Measurements from ENCODE around the gene TRAPPC2L. TPM values are rescaled to one million over a fixed set of nuclear protein-coding genes. Genes with fewer than 3 reads are reported as not detected.

TRAPPC2L gene
- total and polyA plus RNA-seq, 2 experiments from 2014 or later, result 59.3 to 167 TPM

DNA sequence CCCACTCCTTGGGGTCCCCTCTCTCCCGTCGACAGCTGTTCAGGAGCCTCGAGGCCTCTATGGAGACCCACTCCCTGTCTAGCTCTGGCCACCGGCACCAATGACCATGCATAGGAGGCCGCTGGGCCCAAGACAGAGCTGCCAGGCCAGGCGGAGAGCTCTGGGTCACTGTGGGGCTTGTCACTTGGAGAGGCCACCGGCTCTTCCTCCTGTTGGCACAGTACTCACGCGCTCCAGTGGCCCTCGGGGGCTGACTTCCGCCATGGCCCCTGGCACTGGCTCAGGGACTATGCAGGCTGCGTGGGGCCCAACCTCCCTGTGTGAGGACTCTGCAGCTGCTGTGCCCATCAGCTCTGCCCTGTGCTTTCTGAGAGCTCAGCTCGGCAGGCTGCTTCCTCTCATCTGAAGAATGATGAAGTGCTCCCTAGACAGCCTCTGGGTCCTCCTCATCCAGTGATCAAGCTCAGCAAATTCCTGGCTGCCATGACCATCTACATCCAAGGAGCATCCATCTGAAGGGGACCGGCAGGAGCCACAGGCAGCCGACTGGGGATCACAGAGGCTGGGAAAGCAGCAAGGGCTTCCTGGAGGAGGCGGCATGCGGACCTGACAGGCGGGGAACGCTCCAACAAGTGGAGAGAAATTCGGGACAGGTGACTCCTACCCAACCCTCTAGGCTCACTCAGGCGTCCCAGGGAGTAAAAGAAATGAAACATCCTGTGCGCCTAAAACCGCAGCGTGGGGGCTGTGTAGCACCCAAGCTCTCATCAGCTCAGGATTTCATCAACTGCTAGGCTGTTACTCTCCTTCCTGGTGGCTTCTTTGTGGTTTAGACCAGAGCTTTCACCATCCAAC is 17.0 kb upstream of the TRAPPC2L start (continued):
- TF ChIP-seq NANOG (IDR thresholded peaks at IDR 0.05; ENCODE audit: borderline replicate concordance), result no peak

DNA sequence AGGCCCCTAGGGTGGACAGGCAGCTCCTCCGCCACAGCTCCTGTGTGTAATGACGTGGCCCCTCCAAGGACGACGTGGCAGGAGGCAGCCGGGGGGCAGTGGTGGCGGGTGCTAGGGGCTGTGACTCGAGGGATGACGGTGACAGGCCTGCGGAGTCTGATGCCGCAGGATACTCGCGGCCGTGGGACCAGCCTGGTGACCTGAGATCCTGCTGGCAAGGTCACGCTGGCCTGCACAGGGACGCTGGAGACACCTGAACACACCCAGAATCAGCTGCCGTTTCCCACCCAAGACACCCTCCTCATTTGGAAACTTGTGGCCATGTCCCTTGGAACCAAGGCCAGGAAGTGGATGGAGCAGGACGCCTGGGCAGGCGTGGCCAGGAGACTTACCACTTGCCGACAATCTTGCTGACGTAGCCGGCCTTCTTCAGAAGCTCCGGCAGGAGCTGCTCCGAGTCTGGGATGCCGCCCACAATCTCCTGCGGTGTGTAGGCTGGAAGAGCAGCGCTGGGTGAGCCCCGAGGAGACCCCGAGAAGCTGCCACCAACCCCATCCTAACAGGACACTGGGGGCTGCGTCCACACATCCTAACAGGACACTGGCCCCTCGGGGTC is 16.2 kb upstream of the TRAPPC2L start:
- ATAC-seq (no peak), DNase-seq (ENCODE audit: low spot score) (no peak)
- Histone ChIP-seq H3F3A (replicated peaks; ENCODE audit: low read depth) (no peaks in the 10 kb centered on the region), H3K27me3 (ENCODE audit: insufficient read depth) (no peaks in the 10 kb centered on the region), H4K20me1 (replicated peaks; ENCODE audit: insufficient read depth) (no peaks in the 10 kb centered on the region), H2AFZ (no peak overlapping the region), H3K36me3 (ENCODE audit: insufficient read depth) (no peaks in the 10 kb centered on the region; the same call in 1 of the 2 replicates), H3K4me2 (no peak overlapping the region), H3K79me2 (replicated peaks; ENCODE audit: insufficient read depth) (no peaks in the 10 kb centered on the region), H3K4me1 (ENCODE audit: insufficient read depth) (no peaks in the 10 kb centered on the region), H3K4me3 (no peak overlapping the region), H3K27ac (ENCODE audit: low read depth) (no peak overlapping the region), H3K9me2 (ENCODE audit: insufficient read depth) (no peaks in the 10 kb centered on the region)
- Mint-ChIP-seq H3K9me3 (no peaks in the 10 kb centered on the region), H3K27me3 (ENCODE audit: insufficient read depth, low read depth, poor library complexity) (peaks cover 14% of the 10 kb centered on the region), H3K4me3 (no peak overlapping the region), H3K36me3 (ENCODE audit: low read depth) (peaks cover 11% of the 10 kb centered on the region), H3K4me1 (0 out of 3 replicates have a peak, but pooled peaks cover 3% of the 10 kb centered on the region), H3K27ac (no peak overlapping the region)
- TF ChIP-seq ZNF331 (CRISPR knock-in tag; IDR thresholded peaks at IDR 0.05; ENCODE audit: low read depth), result no peak
- no peak for TF ChIP-seq CREB1 (CRISPR knock-in tag; IDR thresholded peaks at IDR 0.05; ENCODE audit: low read depth)
- no peak for TF ChIP-seq NANOG (IDR thresholded peaks at IDR 0.05; ENCODE audit: borderline replicate concordance)
- TF ChIP-seq, protein P1, sequence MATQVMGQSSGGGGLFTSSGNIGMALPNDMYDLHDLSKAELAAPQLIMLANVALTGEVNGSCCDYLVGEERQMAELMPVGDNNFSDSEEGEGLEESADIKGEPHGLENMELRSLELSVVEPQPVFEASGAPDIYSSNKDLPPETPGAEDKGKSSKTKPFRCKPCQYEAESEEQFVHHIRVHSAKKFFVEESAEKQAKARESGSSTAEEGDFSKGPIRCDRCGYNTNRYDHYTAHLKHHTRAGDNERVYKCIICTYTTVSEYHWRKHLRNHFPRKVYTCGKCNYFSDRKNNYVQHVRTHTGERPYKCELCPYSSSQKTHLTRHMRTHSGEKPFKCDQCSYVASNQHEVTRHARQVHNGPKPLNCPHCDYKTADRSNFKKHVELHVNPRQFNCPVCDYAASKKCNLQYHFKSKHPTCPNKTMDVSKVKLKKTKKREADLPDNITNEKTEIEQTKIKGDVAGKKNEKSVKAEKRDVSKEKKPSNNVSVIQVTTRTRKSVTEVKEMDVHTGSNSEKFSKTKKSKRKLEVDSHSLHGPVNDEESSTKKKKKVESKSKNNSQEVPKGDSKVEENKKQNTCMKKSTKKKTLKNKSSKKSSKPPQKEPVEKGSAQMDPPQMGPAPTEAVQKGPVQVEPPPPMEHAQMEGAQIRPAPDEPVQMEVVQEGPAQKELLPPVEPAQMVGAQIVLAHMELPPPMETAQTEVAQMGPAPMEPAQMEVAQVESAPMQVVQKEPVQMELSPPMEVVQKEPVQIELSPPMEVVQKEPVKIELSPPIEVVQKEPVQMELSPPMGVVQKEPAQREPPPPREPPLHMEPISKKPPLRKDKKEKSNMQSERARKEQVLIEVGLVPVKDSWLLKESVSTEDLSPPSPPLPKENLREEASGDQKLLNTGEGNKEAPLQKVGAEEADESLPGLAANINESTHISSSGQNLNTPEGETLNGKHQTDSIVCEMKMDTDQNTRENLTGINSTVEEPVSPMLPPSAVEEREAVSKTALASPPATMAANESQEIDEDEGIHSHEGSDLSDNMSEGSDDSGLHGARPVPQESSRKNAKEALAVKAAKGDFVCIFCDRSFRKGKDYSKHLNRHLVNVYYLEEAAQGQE (IDR thresholded peaks at IDR 0.05; ENCODE audit: unreplicated experiment), result no peak
- TF ChIP-seq, protein P2, sequence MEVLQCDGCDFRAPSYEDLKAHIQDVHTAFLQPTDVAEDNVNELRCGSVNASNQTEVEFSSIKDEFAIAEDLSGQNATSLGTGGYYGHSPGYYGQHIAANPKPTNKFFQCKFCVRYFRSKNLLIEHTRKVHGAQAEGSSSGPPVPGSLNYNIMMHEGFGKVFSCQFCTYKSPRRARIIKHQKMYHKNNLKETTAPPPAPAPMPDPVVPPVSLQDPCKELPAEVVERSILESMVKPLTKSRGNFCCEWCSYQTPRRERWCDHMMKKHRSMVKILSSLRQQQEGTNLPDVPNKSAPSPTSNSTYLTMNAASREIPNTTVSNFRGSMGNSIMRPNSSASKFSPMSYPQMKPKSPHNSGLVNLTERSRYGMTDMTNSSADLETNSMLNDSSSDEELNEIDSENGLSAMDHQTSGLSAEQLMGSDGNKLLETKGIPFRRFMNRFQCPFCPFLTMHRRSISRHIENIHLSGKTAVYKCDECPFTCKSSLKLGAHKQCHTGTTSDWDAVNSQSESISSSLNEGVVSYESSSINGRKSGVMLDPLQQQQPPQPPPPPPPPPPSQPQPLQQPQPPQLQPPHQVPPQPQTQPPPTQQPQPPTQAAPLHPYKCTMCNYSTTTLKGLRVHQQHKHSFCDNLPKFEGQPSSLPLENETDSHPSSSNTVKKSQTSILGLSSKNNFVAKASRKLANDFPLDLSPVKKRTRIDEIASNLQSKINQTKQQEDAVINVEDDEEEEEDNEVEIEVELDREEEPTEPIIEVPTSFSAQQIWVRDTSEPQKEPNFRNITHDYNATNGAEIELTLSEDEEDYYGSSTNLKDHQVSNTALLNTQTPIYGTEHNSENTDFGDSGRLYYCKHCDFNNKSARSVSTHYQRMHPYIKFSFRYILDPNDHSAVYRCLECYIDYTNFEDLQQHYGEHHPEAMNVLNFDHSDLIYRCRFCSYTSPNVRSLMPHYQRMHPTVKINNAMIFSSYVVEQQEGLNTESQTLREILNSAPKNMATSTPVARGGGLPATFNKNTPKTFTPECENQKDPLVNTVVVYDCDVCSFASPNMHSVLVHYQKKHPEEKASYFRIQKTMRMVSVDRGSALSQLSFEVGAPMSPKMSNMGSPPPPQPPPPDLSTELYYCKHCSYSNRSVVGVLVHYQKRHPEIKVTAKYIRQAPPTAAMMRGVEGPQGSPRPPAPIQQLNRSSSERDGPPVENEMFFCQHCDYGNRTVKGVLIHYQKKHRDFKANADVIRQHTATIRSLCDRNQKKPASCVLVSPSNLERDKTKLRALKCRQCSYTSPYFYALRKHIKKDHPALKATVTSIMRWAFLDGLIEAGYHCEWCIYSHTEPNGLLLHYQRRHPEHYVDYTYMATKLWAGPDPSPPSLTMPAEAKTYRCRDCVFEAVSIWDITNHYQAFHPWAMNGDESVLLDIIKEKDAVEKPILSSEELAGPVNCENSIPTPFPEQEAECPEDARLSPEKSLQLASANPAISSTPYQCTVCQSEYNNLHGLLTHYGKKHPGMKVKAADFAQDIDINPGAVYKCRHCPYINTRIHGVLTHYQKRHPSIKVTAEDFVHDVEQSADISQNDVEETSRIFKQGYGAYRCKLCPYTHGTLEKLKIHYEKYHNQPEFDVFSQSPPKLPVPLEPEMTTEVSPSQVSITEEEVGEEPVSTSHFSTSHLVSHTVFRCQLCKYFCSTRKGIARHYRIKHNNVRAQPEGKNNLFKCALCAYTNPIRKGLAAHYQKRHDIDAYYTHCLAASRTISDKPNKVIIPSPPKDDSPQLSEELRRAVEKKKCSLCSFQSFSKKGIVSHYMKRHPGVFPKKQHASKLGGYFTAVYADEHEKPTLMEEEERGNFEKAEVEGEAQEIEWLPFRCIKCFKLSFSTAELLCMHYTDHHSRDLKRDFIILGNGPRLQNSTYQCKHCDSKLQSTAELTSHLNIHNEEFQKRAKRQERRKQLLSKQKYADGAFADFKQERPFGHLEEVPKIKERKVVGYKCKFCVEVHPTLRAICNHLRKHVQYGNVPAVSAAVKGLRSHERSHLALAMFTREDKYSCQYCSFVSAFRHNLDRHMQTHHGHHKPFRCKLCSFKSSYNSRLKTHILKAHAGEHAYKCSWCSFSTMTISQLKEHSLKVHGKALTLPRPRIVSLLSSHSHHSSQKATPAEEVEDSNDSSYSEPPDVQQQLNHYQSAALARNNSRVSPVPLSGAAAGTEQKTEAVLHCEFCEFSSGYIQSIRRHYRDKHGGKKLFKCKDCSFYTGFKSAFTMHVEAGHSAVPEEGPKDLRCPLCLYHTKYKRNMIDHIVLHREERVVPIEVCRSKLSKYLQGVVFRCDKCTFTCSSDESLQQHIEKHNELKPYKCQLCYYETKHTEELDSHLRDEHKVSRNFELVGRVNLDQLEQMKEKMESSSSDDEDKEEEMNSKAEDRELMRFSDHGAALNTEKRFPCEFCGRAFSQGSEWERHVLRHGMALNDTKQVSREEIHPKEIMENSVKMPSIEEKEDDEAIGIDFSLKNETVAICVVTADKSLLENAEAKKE (CRISPR knock-in tag; IDR thresholded peaks at IDR 0.05), result no peak
- TF ChIP-seq EZH2 (IDR thresholded peaks at IDR 0.05; ENCODE audit: low read depth, unreplicated experiment), result no peak
- TF ChIP-seq POLR2AphosphoS5 (IDR thresholded peaks at IDR 0.05; ENCODE audit: low read depth), result no peak
- no peak for TF ChIP-seq JUNB (IDR thresholded peaks at IDR 0.05; ENCODE audit: unreplicated experiment)
- no peak for TF ChIP-seq STAT1 (IDR thresholded peaks at IDR 0.05; ENCODE audit: unreplicated experiment)
- TF ChIP-seq, protein P3, sequence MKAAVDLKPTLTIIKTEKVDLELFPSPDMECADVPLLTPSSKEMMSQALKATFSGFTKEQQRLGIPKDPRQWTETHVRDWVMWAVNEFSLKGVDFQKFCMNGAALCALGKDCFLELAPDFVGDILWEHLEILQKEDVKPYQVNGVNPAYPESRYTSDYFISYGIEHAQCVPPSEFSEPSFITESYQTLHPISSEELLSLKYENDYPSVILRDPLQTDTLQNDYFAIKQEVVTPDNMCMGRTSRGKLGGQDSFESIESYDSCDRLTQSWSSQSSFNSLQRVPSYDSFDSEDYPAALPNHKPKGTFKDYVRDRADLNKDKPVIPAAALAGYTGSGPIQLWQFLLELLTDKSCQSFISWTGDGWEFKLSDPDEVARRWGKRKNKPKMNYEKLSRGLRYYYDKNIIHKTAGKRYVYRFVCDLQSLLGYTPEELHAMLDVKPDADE (IDR thresholded peaks at IDR 0.05), result no peak
- TF ChIP-seq EZH2phosphoT487 (IDR thresholded peaks at IDR 0.05; ENCODE audit: unreplicated experiment), result no peak
